ENCODE data around the gene SCARB1.

SCARB1 gene

GRCh38 chr12:124780752-124781685 is 82.6 kb downstream of the SCARB1 start:
- DNase-seq (ENCODE audit: low read depth, low spot score) = no peak
- no peak overlapping the region for H3K27ac ChIP-seq

DNA sequence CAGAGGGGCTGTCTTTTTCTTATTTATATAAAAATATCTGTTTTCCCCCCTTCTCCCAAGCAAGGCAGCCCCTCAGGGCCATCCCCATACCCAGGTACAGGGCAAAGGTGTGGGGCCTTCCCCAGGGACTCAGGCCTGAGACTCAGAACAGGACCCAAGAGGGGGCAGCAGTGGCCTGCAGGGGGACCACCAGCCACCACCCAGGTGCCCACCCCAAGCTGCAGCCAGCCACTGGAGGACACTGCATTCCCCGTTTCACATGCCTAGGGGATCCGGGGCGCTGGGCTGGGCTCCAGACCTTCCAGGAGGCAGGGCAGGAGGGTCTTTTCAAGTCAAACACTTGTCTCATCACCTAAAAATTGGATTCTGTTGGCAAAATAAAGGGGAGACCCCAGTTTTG is 83.3 kb downstream of the SCARB1 start:
- no peak for DNase-seq (ENCODE audit: low read depth, low spot score)
- H3K27ac ChIP-seq = no peak overlapping the region

DNA sequence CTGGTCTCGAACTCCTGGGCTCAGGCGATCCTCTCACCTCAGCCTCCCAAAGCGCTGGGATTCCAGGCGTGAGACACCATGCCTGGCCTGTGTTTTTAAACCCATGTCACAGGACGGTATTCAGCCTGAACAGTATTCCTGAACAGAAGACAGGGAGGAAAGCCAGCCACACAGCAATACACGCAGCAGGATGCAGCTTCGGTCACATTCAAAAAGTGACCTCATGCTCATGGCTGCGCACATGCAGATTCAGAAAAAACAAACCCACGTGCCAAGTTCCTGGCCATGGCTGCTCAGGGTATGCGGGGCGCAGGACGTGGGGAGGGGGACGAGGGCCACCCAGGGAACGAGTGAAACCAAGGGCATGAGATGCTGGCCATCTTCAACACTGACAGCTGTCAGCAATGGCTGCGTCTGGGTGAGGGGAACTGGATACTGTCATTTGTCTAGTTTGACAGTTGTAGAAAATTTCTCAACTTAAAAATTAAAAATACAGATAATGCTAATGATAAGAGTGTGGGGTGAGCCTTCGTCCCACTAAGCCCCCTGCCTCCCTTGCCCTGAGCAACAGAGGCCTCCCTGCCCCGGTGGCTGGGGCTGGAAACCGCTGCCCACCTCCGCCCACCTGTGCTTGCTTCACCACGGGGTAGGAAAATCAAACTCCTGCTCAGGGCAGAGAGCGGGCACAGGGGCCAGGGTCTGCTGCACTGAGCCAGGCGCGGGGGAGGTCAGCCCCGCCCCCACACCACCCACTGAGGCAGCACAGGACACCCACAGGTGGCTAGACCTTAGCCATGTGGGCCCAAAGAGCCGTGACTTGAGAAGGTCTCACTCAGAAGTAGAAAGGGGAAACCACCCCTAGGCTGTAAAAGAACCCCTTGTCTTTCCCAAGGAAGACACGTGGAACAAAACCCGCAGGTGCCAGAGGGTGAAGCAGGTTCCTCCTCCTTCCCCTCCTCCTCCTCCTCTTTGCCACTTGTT is 84.2 kb downstream of the SCARB1 start:
- DNase-seq (ENCODE audit: low read depth, low spot score) = no peak
- H3K27ac ChIP-seq = no peak overlapping the region

GRCh38 chr12:124778411-124778810 is 85.3 kb downstream of the SCARB1 start:
- DNase-seq (ENCODE audit: low read depth, low spot score) = no peak
- no peak overlapping the region for H3K27ac ChIP-seq

GRCh38 chr12:124777399-124778372 is 86.0 kb downstream of the SCARB1 start:
- no peak for DNase-seq (ENCODE audit: low read depth, low spot score)
- H3K27ac ChIP-seq = no peak overlapping the region

- no peak overlapping the region for H3K27ac ChIP-seq
- no peak for DNase-seq (ENCODE audit: low read depth, low spot score)
These were observed 87.5 kb downstream of the SCARB1 start for GRCh38 chr12:124776125-124776513.

DNA sequence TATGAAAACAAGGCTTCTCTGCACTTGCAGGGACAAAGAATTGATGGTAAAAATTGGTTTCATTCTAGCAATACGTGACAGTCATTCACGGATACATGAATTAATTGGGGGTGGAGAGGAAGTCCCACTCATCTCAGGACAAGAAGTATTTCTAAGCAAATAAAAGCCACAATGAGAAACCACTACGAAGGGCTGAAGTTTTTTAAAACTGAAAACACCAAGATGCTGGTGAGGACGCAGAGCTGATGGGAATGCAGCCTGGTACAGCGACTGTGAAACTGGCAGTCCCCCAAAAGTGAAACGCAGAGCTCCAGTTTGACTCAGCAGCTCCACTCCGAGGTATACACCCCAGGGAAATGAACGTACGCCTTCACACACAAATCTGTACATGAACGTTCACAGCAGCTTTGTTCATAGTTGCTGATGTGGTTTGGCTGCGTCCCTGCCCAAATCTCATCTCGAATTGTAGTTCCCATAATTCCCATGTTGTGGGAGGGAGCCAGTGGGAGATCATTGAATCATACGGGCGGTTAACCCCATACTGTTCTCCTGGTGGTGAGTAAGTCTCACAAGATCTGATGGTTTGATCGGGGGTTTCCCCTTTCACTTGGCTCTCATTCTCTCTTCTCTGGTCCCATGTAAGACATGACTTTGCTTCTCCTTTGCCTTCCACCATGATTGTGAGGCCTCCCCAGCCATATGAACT is 89.0 kb downstream of the SCARB1 start:
- peak overlapping the region; percentile 62 for H3K27ac ChIP-seq
- DNase-seq (ENCODE audit: low read depth, low spot score) = peak; percentile 70

- H3K27ac ChIP-seq = peak overlapping the region; percentile 62
- no peak for DNase-seq (ENCODE audit: low read depth, low spot score)
These were observed 89.6 kb downstream of the SCARB1 start for GRCh38 chr12:124774054-124774461.

- no peak for DNase-seq (ENCODE audit: low read depth, low spot score)
- no peak overlapping the region for H3K27ac ChIP-seq
These were observed 91.1 kb downstream of the SCARB1 start for GRCh38 chr12:124772289-124773170.

GRCh38 chr12:124771462-124772288 is 92.0 kb downstream of the SCARB1 start:
- H3K27ac ChIP-seq = no peak overlapping the region
- no peak for DNase-seq (ENCODE audit: low read depth, low spot score)

- no peak overlapping the region for H3K27ac ChIP-seq
- DNase-seq (ENCODE audit: low read depth, low spot score) = no peak
These were observed 92.9 kb downstream of the SCARB1 start for GRCh38 chr12:124770728-124771127.

DNA sequence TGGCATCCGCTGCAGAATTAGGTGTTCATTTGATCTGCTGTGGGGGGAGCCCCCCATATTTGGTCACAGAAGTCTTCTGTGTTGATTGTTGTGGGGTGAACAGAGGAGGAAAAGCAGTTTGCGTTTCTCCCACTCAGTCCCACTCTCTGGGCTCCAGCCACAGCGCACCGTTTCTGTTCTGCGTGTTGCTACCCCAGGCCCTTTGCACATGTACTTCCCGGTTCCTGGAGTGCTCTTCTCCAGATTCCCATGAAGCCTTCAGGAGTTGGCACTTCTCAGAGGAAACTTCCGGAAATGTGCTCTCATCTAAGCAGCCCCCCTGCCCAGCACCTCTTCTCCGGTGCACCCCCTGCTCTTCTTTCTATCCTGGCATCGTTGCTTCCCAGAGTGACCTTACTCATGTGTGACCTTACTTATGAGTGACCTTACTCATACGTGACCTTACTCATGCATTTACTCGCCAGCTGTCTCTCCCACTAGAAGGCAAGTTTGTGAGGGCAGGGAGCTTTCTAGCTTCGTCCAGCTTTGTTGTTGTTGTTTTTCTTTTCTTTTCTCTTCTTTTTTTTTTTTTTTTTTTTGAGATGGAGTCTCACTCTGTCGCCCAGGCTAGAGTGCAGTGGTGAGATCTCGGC is 93.7 kb downstream of the SCARB1 start:
- no peak for DNase-seq (ENCODE audit: low read depth, low spot score)
- H3K27ac ChIP-seq = no peak overlapping the region

- no peak overlapping the region for H3K27ac ChIP-seq
These were observed 94.5 kb downstream of the SCARB1 start for GRCh38 chr12:124769163-124769530.

GRCh38 chr12:124768452-124769162 is 95.1 kb downstream of the SCARB1 start:
- H3K27ac ChIP-seq = no peak overlapping the region
- DNase-seq (ENCODE audit: low read depth, low spot score) = no peak

More at GRCh38 chr12:124769163-124769530, 94.5 kb downstream of the SCARB1 start:
- DNase-seq (ENCODE audit: low read depth, low spot score) = no peak

GRCh38 chr12:124767066-124767821 is 96.4 kb downstream of the SCARB1 start:
- DNase-seq (ENCODE audit: low read depth, low spot score) = no peak
- no peak overlapping the region for H3K27ac ChIP-seq

DNA sequence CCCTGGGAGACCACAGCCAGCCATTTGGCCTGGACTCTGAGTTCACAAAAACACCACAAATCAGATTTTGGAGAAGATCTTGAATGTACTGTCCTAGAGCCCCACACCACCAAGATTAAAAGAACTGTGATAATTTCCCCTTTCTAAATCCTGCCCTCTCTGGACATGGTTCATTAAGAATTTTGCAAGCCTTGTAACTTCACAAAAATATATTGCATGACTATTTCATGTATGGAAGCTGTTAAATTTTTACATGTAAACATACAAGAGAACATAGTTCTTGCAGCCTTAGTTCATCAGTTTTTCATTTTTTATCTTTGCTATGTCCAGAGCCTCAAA is 97.0 kb downstream of the SCARB1 start:
- no peak for DNase-seq (ENCODE audit: low read depth, low spot score)
- no peak overlapping the region for H3K27ac ChIP-seq

Data from epithelial cell of prostate (primary cell).